ENCODE results near the gene ARL16. TPM values are rescaled to one million over a fixed set of nuclear protein-coding genes. Genes with fewer than 3 reads are reported as not detected.

The ARL16 gene
- total and polyA plus RNA-seq, 5 donors = 13.2 to 24.4 (median 18.2) TPM

GRCh38 chr17:81665205-81666091 is 18.1 kb downstream of the ARL16 start:
- intact Hi-C loops (cut with DNase I) = no loop called here
- Histone ChIP-seq H3K9me3 (ENCODE audit: control insufficient read depth, low read length) (no peaks in the 10 kb centered on the region), H3K27me3 (ENCODE audit: control insufficient read depth, insufficient read depth) (no peaks in the 10 kb centered on the region), H3K4me3 (ENCODE audit: low read length) (peak overlapping the region; percentile 74), H3K4me1 (ENCODE audit: control insufficient read depth, insufficient read depth, low read length) (peaks cover 2% of the 10 kb centered on the region), H3K27ac (ENCODE audit: low read length) (peak overlapping the region; percentile 68)
- peak; percentile 33 to 44 for ATAC-seq
- peak in 2 of 3 donors; percentile 58 to 60 for DNase-seq
- 61% methylated on average over 30 of the region's 30 CpGs for WGBS

GRCh38 chr17:81664051-81664470 is 19.5 kb downstream of the ARL16 start:
- Histone ChIP-seq H3K4me1 (ENCODE audit: control insufficient read depth, insufficient read depth, low read length) (peaks cover 2% of the 10 kb centered on the region), H3K9me3 (ENCODE audit: control insufficient read depth, low read length) (no peaks in the 10 kb centered on the region), H3K27ac (ENCODE audit: low read length) (no peak overlapping the region), H3K4me3 (ENCODE audit: low read length) (no peak overlapping the region), H3K27me3 (ENCODE audit: control insufficient read depth, insufficient read depth) (no peaks in the 10 kb centered on the region)
- peak in 1 of 3 donors; percentile 40 for DNase-seq
- 73% methylated on average over 7 of the region's 7 CpGs for WGBS
- intact Hi-C loops (cut with DNase I) = no loop called here
- no peak for ATAC-seq

GRCh38 chr17:81662002-81662401 is 21.6 kb downstream of the ARL16 start:
- intact Hi-C loops (cut with DNase I) = no loop called here
- ATAC-seq = no peak
- 91% methylated on average over 4 of the region's 4 CpGs for WGBS

GRCh38 chr17:81660441-81660840 is 23.2 kb downstream of the ARL16 start:
- Histone ChIP-seq H3K27ac (ENCODE audit: low read length) (no peak overlapping the region), H3K4me1 (ENCODE audit: control insufficient read depth, insufficient read depth, low read length) (peaks cover under 1% of the 10 kb centered on the region), H3K27me3 (ENCODE audit: control insufficient read depth, insufficient read depth) (no peaks in the 10 kb centered on the region), H3K9me3 (ENCODE audit: control insufficient read depth, low read length) (no peaks in the 10 kb centered on the region), H3K4me3 (ENCODE audit: low read length) (no peak overlapping the region)
- ATAC-seq (no peak), DNase-seq (peak in 1 of 3 donors; percentile 7)
- intact Hi-C loops (cut with DNase I) = no loop called here
- WGBS = 92% methylated on average over 9 of the region's 9 CpGs

More at GRCh38 chr17:81662002-81662401, 21.6 kb downstream of the ARL16 start:
- peaks cover 2% of the 10 kb centered on the region for H3K4me1 ChIP-seq (ENCODE audit: control insufficient read depth, insufficient read depth, low read length)
- no peaks in the 10 kb centered on the region for H3K27me3 ChIP-seq (ENCODE audit: control insufficient read depth, insufficient read depth)
- no peaks in the 10 kb centered on the region for H3K9me3 ChIP-seq (ENCODE audit: control insufficient read depth, low read length)
- no peak overlapping the region for H3K27ac ChIP-seq (ENCODE audit: low read length)
- H3K4me3 ChIP-seq (ENCODE audit: low read length) = no peak overlapping the region
- no peak for DNase-seq

GRCh38 chr17:81659038-81659437 is 24.6 kb downstream of the ARL16 start:
- H3K4me1 ChIP-seq (ENCODE audit: control insufficient read depth, insufficient read depth, low read length) = no peaks in the 10 kb centered on the region
- DNase-seq (no peak), ATAC-seq (no peak)
- no peak overlapping the region for H3K4me3 ChIP-seq (ENCODE audit: low read length)
- H3K9me3 ChIP-seq (ENCODE audit: control insufficient read depth, low read length) = no peaks in the 10 kb centered on the region
- intact Hi-C loops (cut with DNase I) = no loop called here
- 60% methylated on average over 5 of the region's 5 CpGs for WGBS
- no peak overlapping the region for H3K27ac ChIP-seq (ENCODE audit: low read length)
- H3K27me3 ChIP-seq (ENCODE audit: control insufficient read depth, insufficient read depth) = no peaks in the 10 kb centered on the region

GRCh38 chr17:81656835-81657234 is 26.8 kb downstream of the ARL16 start:
- Histone ChIP-seq H3K9me3 (ENCODE audit: control insufficient read depth, low read length) (no peaks in the 10 kb centered on the region), H3K4me3 (ENCODE audit: low read length) (no peak overlapping the region), H3K27me3 (ENCODE audit: control insufficient read depth, insufficient read depth) (no peaks in the 10 kb centered on the region), H3K4me1 (ENCODE audit: control insufficient read depth, insufficient read depth, low read length) (no peaks in the 10 kb centered on the region), H3K27ac (ENCODE audit: low read length) (no peak overlapping the region)
- WGBS = 44% methylated on average over 4 of the region's 4 CpGs
- no peak for ATAC-seq
- intact Hi-C loops (cut with DNase I) = no loop called here
- DNase-seq = peak in 1 of 3 donors; percentile 30

GRCh38 chr17:81656118-81656743 is 27.4 kb downstream of the ARL16 start, which contains the start of gene PDE6G:
PDE6G (minus strand) TSS chr17:81656542; CDS start chr17:81653305, 3,237 bp downstream.
- ATAC-seq (no peak), DNase-seq (peak in 1 of 3 donors; percentile 31)
- intact Hi-C loops (cut with DNase I) = no loop called here
- no peak within 1 kb of the TSS for H3K4me3 ChIP-seq (ENCODE audit: low read length)
- H3K4me1 ChIP-seq (ENCODE audit: control insufficient read depth, insufficient read depth, low read length) = no peaks in the 10 kb centered on the region
- no peaks in the 10 kb centered on the region for H3K9me3 ChIP-seq (ENCODE audit: control insufficient read depth, low read length)
- WGBS = 72% methylated on average over 15 of the region's 15 CpGs
- H3K27ac ChIP-seq (ENCODE audit: low read length) = no peak within 1 kb of the TSS
- no peaks in the 10 kb centered on the region for H3K27me3 ChIP-seq (ENCODE audit: control insufficient read depth, insufficient read depth)

GRCh38 chr17:81655378-81656117 is 28.0 kb downstream of the ARL16 start:
- no peak overlapping the region for H3K4me3 ChIP-seq (ENCODE audit: low read length)
- ATAC-seq = peak in 1 of 2 donors; percentile 22
- intact Hi-C loops (cut with DNase I) = no loop called here
- H3K9me3 ChIP-seq (ENCODE audit: control insufficient read depth, low read length) = no peaks in the 10 kb centered on the region
- H3K4me1 ChIP-seq (ENCODE audit: control insufficient read depth, insufficient read depth, low read length) = no peaks in the 10 kb centered on the region
- DNase-seq = no peak
- no peak overlapping the region for H3K27ac ChIP-seq (ENCODE audit: low read length)
- H3K27me3 ChIP-seq (ENCODE audit: control insufficient read depth, insufficient read depth) = no peaks in the 10 kb centered on the region
- 77% methylated on average over 18 of the region's 18 CpGs for WGBS

GRCh38 chr17:81652906-81653771 is 30.5 kb downstream of the ARL16 start:
- Histone ChIP-seq H3K9me3 (ENCODE audit: control insufficient read depth, low read length) (no peaks in the 10 kb centered on the region), H3K27me3 (ENCODE audit: control insufficient read depth, insufficient read depth) (no peaks in the 10 kb centered on the region), H3K27ac (ENCODE audit: low read length) (no peak overlapping the region), H3K4me1 (ENCODE audit: control insufficient read depth, insufficient read depth, low read length) (no peaks in the 10 kb centered on the region), H3K4me3 (ENCODE audit: low read length) (no peak overlapping the region)
- 31% methylated on average over 27 of the region's 27 CpGs for WGBS
- peak in 1 of 3 donors; percentile 41 for DNase-seq
- ATAC-seq = no peak
- intact Hi-C loops (cut with DNase I) = no loop called here

- Histone ChIP-seq H3K4me1 (ENCODE audit: control insufficient read depth, insufficient read depth, low read length) (no peaks in the 10 kb centered on the region), H3K4me3 (ENCODE audit: low read length) (no peak overlapping the region), H3K27ac (ENCODE audit: low read length) (no peak overlapping the region), H3K27me3 (ENCODE audit: control insufficient read depth, insufficient read depth) (no peaks in the 10 kb centered on the region), H3K9me3 (ENCODE audit: control insufficient read depth, low read length) (no peaks in the 10 kb centered on the region)
- intact Hi-C loops (cut with DNase I) = no loop called here
- WGBS = 70% methylated on average over 10 of the region's 10 CpGs
- ATAC-seq = no peak
- no peak for DNase-seq
Measured at GRCh38 chr17:81651692-81652091, 31.9 kb downstream of the ARL16 start.
